OCI-LY7 (cell line): ENCODE data around the gene SMAD1. TPM values are rescaled to one million over a fixed set of nuclear protein-coding genes. Genes with fewer than 3 reads are reported as not detected.

Experiments used
- BruUV-seq: library from RNA; stranded (reverse); fragments of 400-500 nt; replicated peaks from 2 replicates; lab custom pipeline; 2021; lab: Mats Ljungman, UMichigan
- CTCF ChIA-PET: fragments of 300-600 bp; sonication (Branson Sonifier 250); formaldehyde crosslinking; loops from one replicate; lab custom pipeline; 2022; ENCODE audit warnings: antibody characterized with exemption; ENCODE audit not compliant: unreplicated experiment; lab: Charles Lee
- POLR2A ChIA-PET: fragments of 300-600 bp; sonication (Branson Sonifier 250); formaldehyde crosslinking; loops from one replicate; lab custom pipeline; 2022; ENCODE audit warnings: antibody characterized with exemption; lab: Charles Lee
- DNase-seq: peaks from one replicate; pipeline ENCODE4 v3.0.0-alpha.2; 2015; ENCODE audit warnings: low spot score
- H2AFZ ChIP-seq: fragments of 200-600 bp; sonication (generic), shearing (Covaris generic); 2 replicates; pipeline ENCODE4 v1.6.1; 2014; ENCODE audit warnings: mild to moderate bottlenecking, antibody characterized with exemption, low read length, moderate library complexity
- H3K27ac ChIP-seq: fragments of 200-600 bp; sonication (generic); 2 replicates; pipeline ENCODE4 v1.5.1; 2014; ENCODE audit warnings: mixed run types, low read depth, mild to moderate bottlenecking, moderate library complexity, low read length, inconsistent platforms; ENCODE audit not compliant: poor library complexity, severe bottlenecking
- H3K36me3 ChIP-seq: fragments of 200-600 bp; sonication (generic); 2 replicates; pipeline ENCODE4 v1.6.1; 2014; ENCODE audit warnings: mild to moderate bottlenecking, antibody characterized with exemption, low read length, moderate library complexity, mixed read lengths; ENCODE audit not compliant: insufficient read depth
- H3K4me1 ChIP-seq: fragments of 200-600 bp; sonication (generic); 2 replicates; pipeline ENCODE4 v1.5.1; 2014; ENCODE audit warnings: mild to moderate bottlenecking, low read length; ENCODE audit not compliant: insufficient read depth, poor library complexity, severe bottlenecking
- H3K4me2 ChIP-seq: fragments of 200-600 bp; sonication (generic); 2 replicates; pipeline ENCODE4 v1.6.1; 2014; ENCODE audit warnings: mild to moderate bottlenecking, low read length
- H3K4me3 ChIP-seq: fragments of 200-600 bp; sonication (generic); 2 replicates; pipeline ENCODE4 v1.5.1; 2014; ENCODE audit warnings: mild to moderate bottlenecking, low read depth, low read length; ENCODE audit not compliant: poor library complexity, severe bottlenecking
- H3K79me2 ChIP-seq: fragments of 200-600 bp; sonication (generic); 2 replicates; pipeline ENCODE4 v1.6.1; 2016; ENCODE audit warnings: low read depth, mild to moderate bottlenecking, low read length, moderate library complexity, mixed read lengths; ENCODE audit not compliant: insufficient read depth
- H3K9me2 ChIP-seq: fragments of 200-600 bp; sonication (generic); 2 replicates; pipeline ENCODE4 v1.6.1; 2016; ENCODE audit warnings: mild to moderate bottlenecking, low read length, mixed read lengths; ENCODE audit not compliant: insufficient read depth
- H3K9me3 ChIP-seq: fragments of 200-600 bp; sonication (generic); 2 replicates; pipeline ENCODE4 v1.6.1; 2014; ENCODE audit warnings: mild to moderate bottlenecking, mixed run types, low read length, mixed read lengths
- H4K20me1 ChIP-seq: fragments of 200-600 bp; sonication (generic); 2 replicates; pipeline ENCODE4 v1.6.1; 2014; ENCODE audit warnings: mild to moderate bottlenecking, antibody characterized with exemption, low read length, moderate library complexity, mixed read lengths; ENCODE audit not compliant: insufficient read depth
- CTCF ChIP-seq: fragments of 200-600 bp; sonication (generic); conservative IDR thresholded peaks from 2 replicates; pipeline ENCODE4 v1.5.1; 2014; ENCODE audit warnings: mild to moderate bottlenecking, antibody characterized with exemption, low read length, moderate library complexity, mixed read lengths
- EZH2phosphoT487 ChIP-seq: fragments of 200-600 bp; sonication (generic); IDR thresholded peaks from 2 replicates; pipeline ENCODE4 v1.6.1; 2018; ENCODE audit warnings: low read depth, borderline replicate concordance, mild to moderate bottlenecking, mixed run types, antibody characterized with exemption, low read length, moderate library complexity, mixed read lengths
- intact Hi-C: fragments of 100-400 bp; cut with micrococcal nuclease; formaldehyde crosslinking; loops from one replicate; pipeline ENCODE4 v1.10.0; 2022; ENCODE audit not compliant: unreplicated experiment
- total RNA-seq, 2 experiments: library from RNA; depleted of rRNA in 1 of 2; stranded (reverse); fragments of >200 nt in 1 of 2; shearing (Covaris generic) in 1 of 2; gene quantifications; 2 replicates each; pipeline ENCODE4 v1.2.3, GENCODE V29; 2014 to 2022

Gene SMAD1
- total RNA-seq, 2 experiments from 2014 or later = 39.9 to 60.9 TPM

GRCh38 chr4:145530662-145531061 lies 49.0 kb downstream of the SMAD1 start:
- Histone ChIP-seq H2AFZ (no peak overlapping the region), H3K9me2 (no peaks in the 10 kb centered on the region), H3K4me1 (peaks cover 61% of the 10 kb centered on the region), H3K9me3 (no peaks in the 10 kb centered on the region), H3K4me3 (no peak overlapping the region), H3K27ac (no peak overlapping the region), H3K79me2 (peaks cover 90% of the 10 kb centered on the region), H3K36me3 (peaks cover 58% of the 10 kb centered on the region), H3K4me2 (peak overlapping the region; percentile 54; the same call in 1 of the 2 replicates), H4K20me1 (no peaks in the 10 kb centered on the region)
- DNase-seq = peak; percentile 29
- intact Hi-C loops = no loop called here
- ChIA-PET CTCF (interaction anchor here (1.5 kb wide), 1 partner anchor 297 kb away, joined by 3 read pairs; no protein-coding TSS in a partner anchor), POLR2A (interaction anchor here (0.8 kb wide), 1 partner anchor 9 kb away, joined by 3 read pairs; no protein-coding TSS in a partner anchor)
- BruUV-seq = no TSS peak
- TF ChIP-seq CTCF (no peak), EZH2phosphoT487 (no peak)

GRCh38 chr4:145531223-145531622 lies 49.6 kb downstream of the SMAD1 start:
- Histone ChIP-seq H3K9me2 (no peaks in the 10 kb centered on the region), H4K20me1 (no peaks in the 10 kb centered on the region), H3K9me3 (no peaks in the 10 kb centered on the region), H2AFZ (no peak overlapping the region), H3K36me3 (peaks cover 58% of the 10 kb centered on the region), H3K4me2 (peak overlapping the region; percentile 11; the same call in 1 of the 2 replicates), H3K27ac (no peak overlapping the region), H3K4me1 (peaks cover 55% of the 10 kb centered on the region), H3K79me2 (peaks cover 88% of the 10 kb centered on the region), H3K4me3 (no peak overlapping the region)
- CTCF ChIA-PET = interaction anchor here (1.5 kb wide), 1 partner anchor 297 kb away, joined by 3 read pairs; no protein-coding TSS in a partner anchor
- BruUV-seq = no TSS peak
- DNase-seq = peak; percentile 36
- intact Hi-C loops = no loop called here
- TF ChIP-seq CTCF (no peak), EZH2phosphoT487 (no peak)
- POLR2A ChIA-PET = interaction anchor here (0.8 to 1.4 kb wide), 3 partner anchors 8 to 44 kb away, joined by 3 to 4 read pairs (median 3); no protein-coding TSS in a partner anchor

- ChIA-PET POLR2A (interaction anchor here (0.6 to 1.4 kb wide), 8 partner anchors 9 to 186 kb away, joined by 3 to 4 read pairs (median 3); no protein-coding TSS in a partner anchor), CTCF (interaction anchor here (1.5 kb wide), 1 partner anchor 298 kb away, joined by 3 read pairs; no protein-coding TSS in a partner anchor)
- TF ChIP-seq EZH2phosphoT487 (no peak), CTCF (no peak)
- no peak for DNase-seq
- peaks cover 86% of the 10 kb centered on the region; the same call in 1 of the 2 replicates for H3K79me2 ChIP-seq
- peaks cover 59% of the 10 kb centered on the region for H3K36me3 ChIP-seq
- intact Hi-C loops = no loop called here
- H3K4me3 ChIP-seq = no peak overlapping the region
- no peaks in the 10 kb centered on the region for H3K9me2 ChIP-seq
- no TSS peak for BruUV-seq
- no peaks in the 10 kb centered on the region for H3K9me3 ChIP-seq
- H3K4me1 ChIP-seq = peaks cover 49% of the 10 kb centered on the region
- H3K27ac ChIP-seq = no peak overlapping the region
- no peak overlapping the region for H2AFZ ChIP-seq
- H3K4me2 ChIP-seq = peak overlapping the region; percentile 3; the same call in 1 of the 2 replicates
- no peaks in the 10 kb centered on the region for H4K20me1 ChIP-seq
These were observed 50.2 kb downstream of the SMAD1 start for GRCh38 chr4:145531859-145532258.
